GM12892 (cell line): ENCODE measurements around the gene ZMYND8.

Experiments used
- POLR2A ChIP-seq: IDR thresholded peaks from 2 replicates; pipeline ENCODE4 v1.6.1; 2011; ENCODE audit warnings: low read depth, low read length, control low read depth
- TAF1 ChIP-seq: IDR thresholded peaks from 2 replicates; pipeline ENCODE4 v1.6.1; 2011; ENCODE audit warnings: low read depth, mild to moderate bottlenecking, control low read depth, low read length, borderline replicate concordance

DNA sequence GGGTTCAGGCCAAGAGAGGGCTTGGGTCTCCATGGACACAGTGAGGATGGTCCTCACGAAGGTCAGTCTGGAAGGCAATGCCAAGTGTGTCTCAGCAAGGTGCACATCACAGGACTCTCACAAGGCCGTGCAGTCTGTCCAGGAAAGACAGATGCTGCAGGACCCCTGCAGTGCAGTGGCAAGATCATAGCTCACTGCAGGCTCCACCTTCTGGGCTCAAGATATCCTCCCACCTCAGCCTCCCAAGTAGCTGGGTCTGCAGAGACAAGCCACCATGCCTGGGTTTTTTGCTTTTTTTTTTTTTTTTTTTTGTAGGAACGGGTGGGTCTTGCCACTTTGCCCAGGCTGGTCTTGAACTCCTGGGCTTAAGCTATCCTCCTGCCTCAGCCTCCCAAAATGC is 26.4 kb downstream of the ZMYND8 start:
- no peak for TF ChIP-seq POLR2A
- TF ChIP-seq TAF1 = no peak
